ENCODE results near the gene SLC7A10.

SLC7A10 gene

GRCh38 chr19:33248104-33248503 lies 22.5 kb upstream of the SLC7A10 start:
- H3K27ac ChIP-seq (ENCODE audit: low read length) = no peak overlapping the region
- no peaks in the 10 kb centered on the region for H3K4me1 ChIP-seq (ENCODE audit: low read length)
- no peaks in the 10 kb centered on the region for H4K20me1 ChIP-seq (ENCODE audit: insufficient read depth, low read length)
- H3K4me2 ChIP-seq (ENCODE audit: low read length) = no peak overlapping the region
- H3K79me2 ChIP-seq (ENCODE audit: low read length) = no peaks in the 10 kb centered on the region
- TF ChIP-seq CTCF (IDR thresholded peaks at IDR 0.05; ENCODE audit: low read depth, low read length) (no peak), EZH2phosphoT487 (IDR thresholded peaks at IDR 0.05; ENCODE audit: low read depth) (no peak)
- H3K27me3 ChIP-seq (ENCODE audit: low read depth, low read length) = no peaks in the 10 kb centered on the region
- H2AFZ ChIP-seq (ENCODE audit: low read depth, low read length) = no peak overlapping the region
- H3K36me3 ChIP-seq (replicated peaks; ENCODE audit: low read depth, low read length) = no peaks in the 10 kb centered on the region
- H3K9me3 ChIP-seq (ENCODE audit: insufficient read depth, low read length) = no peaks in the 10 kb centered on the region
- H3K4me3 ChIP-seq (ENCODE audit: low read length) = no peak overlapping the region
- no peak overlapping the region for H3K9ac ChIP-seq (ENCODE audit: low read length)

GRCh38 chr19:33247441-33247819 lies 21.8 kb upstream of the SLC7A10 start:
- H3K27ac ChIP-seq (ENCODE audit: low read length) = no peak overlapping the region
- no peaks in the 10 kb centered on the region for H4K20me1 ChIP-seq (ENCODE audit: insufficient read depth, low read length)
- no peak overlapping the region for H3K4me3 ChIP-seq (ENCODE audit: low read length)
- H3K4me2 ChIP-seq (ENCODE audit: low read length) = no peak overlapping the region
- no peaks in the 10 kb centered on the region for H3K4me1 ChIP-seq (ENCODE audit: low read length)
- no peak overlapping the region for H3K9ac ChIP-seq (ENCODE audit: low read length)
- H3K9me3 ChIP-seq (ENCODE audit: insufficient read depth, low read length) = no peaks in the 10 kb centered on the region
- no peaks in the 10 kb centered on the region for H3K27me3 ChIP-seq (ENCODE audit: low read depth, low read length)
- no peaks in the 10 kb centered on the region for H3K36me3 ChIP-seq (replicated peaks; ENCODE audit: low read depth, low read length)
- no peaks in the 10 kb centered on the region for H3K79me2 ChIP-seq (ENCODE audit: low read length)
- TF ChIP-seq CTCF (IDR thresholded peaks at IDR 0.05; ENCODE audit: low read depth, low read length) (no peak), EZH2phosphoT487 (IDR thresholded peaks at IDR 0.05; ENCODE audit: low read depth) (no peak)
- H2AFZ ChIP-seq (ENCODE audit: low read depth, low read length) = no peak overlapping the region

- no peaks in the 10 kb centered on the region for H4K20me1 ChIP-seq (ENCODE audit: insufficient read depth, low read length)
- no peak overlapping the region for H3K4me2 ChIP-seq (ENCODE audit: low read length)
- TF ChIP-seq EZH2phosphoT487 (IDR thresholded peaks at IDR 0.05; ENCODE audit: low read depth) (no peak), CTCF (IDR thresholded peaks at IDR 0.05; ENCODE audit: low read depth, low read length) (no peak)
- H3K9ac ChIP-seq (ENCODE audit: low read length) = no peak overlapping the region
- no peak overlapping the region for H3K27ac ChIP-seq (ENCODE audit: low read length)
- no peak overlapping the region for H2AFZ ChIP-seq (ENCODE audit: low read depth, low read length)
- H3K79me2 ChIP-seq (ENCODE audit: low read length) = no peaks in the 10 kb centered on the region
- no peaks in the 10 kb centered on the region for H3K36me3 ChIP-seq (replicated peaks; ENCODE audit: low read depth, low read length)
- H3K9me3 ChIP-seq (ENCODE audit: insufficient read depth, low read length) = no peaks in the 10 kb centered on the region
- H3K4me3 ChIP-seq (ENCODE audit: low read length) = no peak overlapping the region
- no peaks in the 10 kb centered on the region for H3K4me1 ChIP-seq (ENCODE audit: low read length)
- no peaks in the 10 kb centered on the region for H3K27me3 ChIP-seq (ENCODE audit: low read depth, low read length)
Observed at GRCh38 chr19:33246709-33247440, 21.2 kb upstream of the SLC7A10 start.

GRCh38 chr19:33245948-33246708 lies 20.5 kb upstream of the SLC7A10 start:
- Histone ChIP-seq H3K4me2 (ENCODE audit: low read length) (no peak overlapping the region), H3K27ac (ENCODE audit: low read length) (no peak overlapping the region), H4K20me1 (ENCODE audit: insufficient read depth, low read length) (no peaks in the 10 kb centered on the region), H3K36me3 (replicated peaks; ENCODE audit: low read depth, low read length) (no peaks in the 10 kb centered on the region), H3K9me3 (ENCODE audit: insufficient read depth, low read length) (no peaks in the 10 kb centered on the region), H2AFZ (ENCODE audit: low read depth, low read length) (no peak overlapping the region), H3K27me3 (ENCODE audit: low read depth, low read length) (no peaks in the 10 kb centered on the region), H3K79me2 (ENCODE audit: low read length) (no peaks in the 10 kb centered on the region), H3K4me1 (ENCODE audit: low read length) (peaks cover 6% of the 10 kb centered on the region), H3K4me3 (ENCODE audit: low read length) (no peak overlapping the region), H3K9ac (ENCODE audit: low read length) (no peak overlapping the region)
- TF ChIP-seq CTCF (IDR thresholded peaks at IDR 0.05; ENCODE audit: low read depth, low read length) (peak; percentile 61), EZH2phosphoT487 (IDR thresholded peaks at IDR 0.05; ENCODE audit: low read depth) (no peak)

All from OCI-LY3 (cell line).